ENCODE measurements around the gene SUPT3H. TPM values are rescaled to one million over a fixed set of nuclear protein-coding genes. Genes with fewer than 3 reads are reported as not detected.

SUPT3H gene
- total and polyA plus RNA-seq, 2 donors from 2014 or later, result 10.1 to 12.5 TPM

DNA sequence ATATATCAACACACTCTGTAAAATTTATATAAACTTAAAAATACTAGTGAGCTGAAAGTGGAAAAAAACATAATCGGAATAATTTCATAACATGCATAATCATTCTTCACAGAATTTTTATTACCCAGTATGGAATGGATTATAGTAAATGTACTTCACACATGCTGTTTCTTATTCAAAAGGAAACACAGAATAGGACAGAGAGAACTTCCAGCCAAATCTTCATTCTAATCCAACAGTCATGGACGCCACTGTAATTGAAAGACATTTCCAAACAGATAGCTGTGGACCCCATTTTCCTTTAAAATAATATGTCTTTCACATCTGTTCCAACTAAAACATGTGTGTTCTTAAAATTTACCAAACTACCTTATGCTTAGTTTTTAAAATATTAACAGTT lies 176.2 kb downstream of the SUPT3H start:
- no peaks in the 10 kb centered on the region for H3K36me3 ChIP-seq (ENCODE audit: control insufficient read depth in 2 of 3, insufficient read depth in 3 of 3, low read length in 3 of 3)
- DNase-seq (no peak), FAIRE-seq (no peak)

DNA sequence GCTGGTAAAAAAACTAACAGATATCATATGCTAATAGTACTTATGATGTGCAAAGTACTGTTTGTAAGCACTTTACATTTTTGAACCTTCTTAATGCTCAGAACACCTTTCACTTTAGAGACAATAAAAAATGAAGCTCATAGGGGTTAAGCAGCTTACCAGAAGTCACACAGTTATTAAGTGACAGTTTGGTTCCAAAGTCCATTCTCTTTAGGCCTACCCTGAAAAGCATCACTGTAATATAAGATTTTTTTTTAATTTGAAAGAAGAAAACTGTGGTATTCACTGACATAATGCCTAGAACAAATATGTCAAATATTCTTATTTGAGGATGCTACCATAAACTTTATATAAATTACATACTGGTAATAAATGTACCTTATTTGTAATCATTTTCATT lies 177.2 kb downstream of the SUPT3H start:
- FAIRE-seq (no peak), DNase-seq (peak in 1 of 5 donors; percentile 14)
- Histone ChIP-seq H3K4me1 (ENCODE audit: control insufficient read depth in 2 of 3, insufficient read depth in 2 of 3, low read depth in 1 of 3, low read length in 3 of 3) (no peaks in the 10 kb centered on the region), H3K27ac (ENCODE audit: low read depth in 2 of 2, low read length in 2 of 2) (no peak overlapping the region), H3K36me3 (ENCODE audit: control insufficient read depth in 2 of 3, insufficient read depth in 3 of 3, low read length in 3 of 3) (no peaks in the 10 kb centered on the region), H3K9me3 (ENCODE audit: control insufficient read depth in 2 of 3, insufficient read depth in 1 of 3, low read length in 3 of 3) (no peaks in the 10 kb centered on the region), H3K4me3 (ENCODE audit: low read length in 3 of 3) (no peak overlapping the region), H3K9ac (ENCODE audit: low read length in 3 of 3) (no peak overlapping the region), H3K27me3 (ENCODE audit: control insufficient read depth, insufficient read depth, low read length) (no peaks in the 10 kb centered on the region)
- TF ChIP-seq CTCF (IDR thresholded peaks at IDR 0.05; ENCODE audit: borderline replicate concordance, extremely low read depth, insufficient read depth), result no peak
- intact Hi-C loops (cut with DNase I), result no loop called here

More for the DNA sequence above, 176.2 kb downstream of the SUPT3H start:
- intact Hi-C loops (cut with DNase I), result no loop called here
- Histone ChIP-seq H3K9me3 (ENCODE audit: control insufficient read depth in 2 of 3, insufficient read depth in 1 of 3, low read length in 3 of 3) (no peaks in the 10 kb centered on the region), H3K27ac (ENCODE audit: low read depth in 2 of 2, low read length in 2 of 2) (no peak overlapping the region), H3K4me3 (ENCODE audit: low read length in 3 of 3) (no peak overlapping the region), H3K4me1 (ENCODE audit: control insufficient read depth in 2 of 3, insufficient read depth in 2 of 3, low read depth in 1 of 3, low read length in 3 of 3) (no peaks in the 10 kb centered on the region), H3K27me3 (ENCODE audit: control insufficient read depth, insufficient read depth, low read length) (no peaks in the 10 kb centered on the region), H3K9ac (ENCODE audit: low read length in 3 of 3) (no peak overlapping the region)
- no peak for TF ChIP-seq CTCF (IDR thresholded peaks at IDR 0.05; ENCODE audit: borderline replicate concordance, extremely low read depth, insufficient read depth)

DNA sequence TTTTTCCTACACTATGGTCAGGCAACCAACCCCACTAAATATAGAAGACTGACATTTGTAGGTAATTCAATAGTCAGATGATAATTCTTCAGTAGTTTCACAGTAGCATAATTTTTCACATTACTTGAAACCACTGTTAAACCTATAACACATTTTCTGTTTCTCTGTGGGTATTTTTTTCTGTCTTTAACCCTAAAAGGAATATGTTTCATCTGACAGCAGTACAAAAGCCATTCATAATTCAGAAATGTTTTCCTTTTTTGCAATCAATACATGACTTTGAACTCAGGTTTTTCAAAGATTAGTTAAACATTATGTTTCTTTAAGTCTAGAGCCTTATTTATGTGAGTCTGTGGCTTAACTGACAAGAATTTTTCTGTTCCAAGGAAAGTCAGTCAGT lies 178.2 kb downstream of the SUPT3H start:
- H3K36me3 ChIP-seq (ENCODE audit: control insufficient read depth in 2 of 3, insufficient read depth in 3 of 3, low read length in 3 of 3), result no peaks in the 10 kb centered on the region
- no peak overlapping the region for H3K27ac ChIP-seq (ENCODE audit: low read depth in 2 of 2, low read length in 2 of 2)
- no peaks in the 10 kb centered on the region for H3K4me1 ChIP-seq (ENCODE audit: control insufficient read depth in 2 of 3, insufficient read depth in 2 of 3, low read depth in 1 of 3, low read length in 3 of 3)
- no peaks in the 10 kb centered on the region for H3K9me3 ChIP-seq (ENCODE audit: control insufficient read depth in 2 of 3, insufficient read depth in 1 of 3, low read length in 3 of 3)
- TF ChIP-seq CTCF (IDR thresholded peaks at IDR 0.05; ENCODE audit: borderline replicate concordance, extremely low read depth, insufficient read depth), result no peak
- intact Hi-C loops (cut with DNase I), result no loop called here
- FAIRE-seq (no peak), DNase-seq (no peak)
- H3K4me3 ChIP-seq (ENCODE audit: low read length in 3 of 3), result no peak overlapping the region
- no peak overlapping the region for H3K9ac ChIP-seq (ENCODE audit: low read length in 3 of 3)
- no peaks in the 10 kb centered on the region for H3K27me3 ChIP-seq (ENCODE audit: control insufficient read depth, insufficient read depth, low read length)

GRCh38 chr6:45196121-45196520 lies 181.6 kb downstream of the SUPT3H start:
- H3K36me3 ChIP-seq (ENCODE audit: control insufficient read depth in 2 of 3, insufficient read depth in 3 of 3, low read length in 3 of 3), result no peaks in the 10 kb centered on the region
- FAIRE-seq, result no peak
- no peaks in the 10 kb centered on the region for H3K4me1 ChIP-seq (ENCODE audit: control insufficient read depth in 2 of 3, insufficient read depth in 2 of 3, low read depth in 1 of 3, low read length in 3 of 3)
- H3K9me3 ChIP-seq (ENCODE audit: control insufficient read depth in 2 of 3, insufficient read depth in 1 of 3, low read length in 3 of 3), result no peaks in the 10 kb centered on the region
- H3K4me3 ChIP-seq (ENCODE audit: low read length in 3 of 3), result no peak overlapping the region
- H3K27me3 ChIP-seq (ENCODE audit: control insufficient read depth, insufficient read depth, low read length), result no peaks in the 10 kb centered on the region
- H3K27ac ChIP-seq (ENCODE audit: low read depth in 2 of 2, low read length in 2 of 2), result no peak overlapping the region
- no peak for TF ChIP-seq CTCF (IDR thresholded peaks at IDR 0.05; ENCODE audit: borderline replicate concordance, extremely low read depth, insufficient read depth)
- intact Hi-C loops (cut with DNase I), result no loop called here
- no peak overlapping the region for H3K9ac ChIP-seq (ENCODE audit: low read length in 3 of 3)
- peak in 1 of 5 donors; percentile 2 for DNase-seq
